Bronchial epithelial cell (primary cell): Measurements from ENCODE around the gene GRIP2. TPM values are rescaled to one million over a fixed set of nuclear protein-coding genes. Genes with fewer than 3 reads are reported as not detected.
A peak's percentile ranks its signal among the peaks of the same experiment; 100 is the strongest.

Experiments used
- DNase-seq: peaks from one replicate; pipeline ENCODE4 v3.0.0-alpha.2; 2010; ENCODE audit warnings: low read depth
- FAIRE-seq: peaks from 2 replicates; lab custom pipeline; 2011; peaks lifted over from hg19 to GRCh38; lab: Jason Lieb, UNC
- H3K27me3 ChIP-seq: 2 replicates; pipeline ENCODE4 v1.5.1; 2011; ENCODE audit warnings: low read length; ENCODE audit not compliant: control insufficient read depth, insufficient read depth
- H3K36me3 ChIP-seq: 2 replicates; pipeline ENCODE4 v1.5.1; 2011; ENCODE audit warnings: low read length; ENCODE audit not compliant: control insufficient read depth, insufficient read depth
- H3K4me3 ChIP-seq: 2 replicates; pipeline ENCODE4 v1.5.1; 2011; ENCODE audit warnings: mild to moderate bottlenecking, low read depth, low read length, control low read depth
- total RNA-seq: library from RNA; depleted of rRNA; stranded (reverse); fragments of >200 nt; gene quantifications from 2 replicates; pipeline ENCODE4 v1.2.1, GENCODE V29; 2014
- TF ChIP-seq, protein P1 (sequence below): IDR thresholded peaks from 2 replicates; pipeline ENCODE4 v1.5.1; 2011; ENCODE audit warnings: mild to moderate bottlenecking, moderate library complexity, low read length, control low read depth, inconsistent platforms; ENCODE audit not compliant: insufficient read depth, severe bottlenecking

GRIP2 gene
- total RNA-seq, 1 donor from 2014 or later, result under 0.01 TPM

DNA sequence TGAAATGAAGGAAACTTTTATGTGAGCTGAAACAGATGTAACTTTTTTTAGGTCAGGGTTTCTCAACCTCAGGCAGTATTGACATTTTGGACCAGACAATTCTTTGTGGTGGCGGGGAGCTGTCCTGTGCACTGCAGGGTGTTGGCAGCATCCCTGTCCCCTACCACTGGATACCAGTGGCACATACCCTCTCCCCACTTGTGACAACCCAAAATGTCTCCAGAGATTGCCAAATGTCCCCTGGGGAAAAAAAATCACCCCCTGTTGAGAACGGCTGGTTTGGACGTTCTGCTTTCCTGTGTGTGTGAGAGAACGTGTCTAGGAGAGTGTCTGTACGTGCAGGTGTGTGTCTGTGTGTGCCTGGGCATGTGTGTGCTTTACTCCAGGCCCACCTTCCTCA, 30.7 kb upstream of the GRIP2 start:
- Histone ChIP-seq H3K4me3 (no peak overlapping the region), H3K27me3 (peaks cover 11% of the 10 kb centered on the region), H3K36me3 (no peaks in the 10 kb centered on the region)
- no peak for FAIRE-seq
- no peak for DNase-seq
- TF ChIP-seq, protein P1, sequence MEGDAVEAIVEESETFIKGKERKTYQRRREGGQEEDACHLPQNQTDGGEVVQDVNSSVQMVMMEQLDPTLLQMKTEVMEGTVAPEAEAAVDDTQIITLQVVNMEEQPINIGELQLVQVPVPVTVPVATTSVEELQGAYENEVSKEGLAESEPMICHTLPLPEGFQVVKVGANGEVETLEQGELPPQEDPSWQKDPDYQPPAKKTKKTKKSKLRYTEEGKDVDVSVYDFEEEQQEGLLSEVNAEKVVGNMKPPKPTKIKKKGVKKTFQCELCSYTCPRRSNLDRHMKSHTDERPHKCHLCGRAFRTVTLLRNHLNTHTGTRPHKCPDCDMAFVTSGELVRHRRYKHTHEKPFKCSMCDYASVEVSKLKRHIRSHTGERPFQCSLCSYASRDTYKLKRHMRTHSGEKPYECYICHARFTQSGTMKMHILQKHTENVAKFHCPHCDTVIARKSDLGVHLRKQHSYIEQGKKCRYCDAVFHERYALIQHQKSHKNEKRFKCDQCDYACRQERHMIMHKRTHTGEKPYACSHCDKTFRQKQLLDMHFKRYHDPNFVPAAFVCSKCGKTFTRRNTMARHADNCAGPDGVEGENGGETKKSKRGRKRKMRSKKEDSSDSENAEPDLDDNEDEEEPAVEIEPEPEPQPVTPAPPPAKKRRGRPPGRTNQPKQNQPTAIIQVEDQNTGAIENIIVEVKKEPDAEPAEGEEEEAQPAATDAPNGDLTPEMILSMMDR, result no peak

DNA sequence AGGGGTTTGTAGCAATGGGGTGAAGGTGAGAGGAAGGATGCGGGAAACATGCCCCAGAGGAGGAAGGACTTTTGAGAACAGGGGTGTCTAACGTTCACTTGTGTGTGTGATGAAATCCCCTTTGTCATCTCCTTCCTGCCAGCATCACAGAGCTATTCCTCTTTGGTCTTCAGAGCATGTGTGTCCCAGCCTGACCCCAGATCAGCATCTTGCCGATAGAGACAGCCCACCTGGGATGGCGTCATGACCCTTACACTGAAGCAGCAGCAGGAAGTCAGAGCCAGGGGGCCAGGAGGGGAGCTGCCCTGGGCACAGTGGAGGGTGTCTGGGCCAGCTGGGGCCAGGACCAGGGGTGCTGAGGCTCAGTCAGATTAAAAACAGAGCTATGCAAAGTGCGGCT, 29.9 kb upstream of the GRIP2 start:
- Histone ChIP-seq H3K4me3 (no peak overlapping the region), H3K36me3 (no peaks in the 10 kb centered on the region), H3K27me3 (peaks cover 12% of the 10 kb centered on the region)
- FAIRE-seq, result peak; percentile 68
- TF ChIP-seq, protein P1, result no peak
- DNase-seq, result no peak

DNA sequence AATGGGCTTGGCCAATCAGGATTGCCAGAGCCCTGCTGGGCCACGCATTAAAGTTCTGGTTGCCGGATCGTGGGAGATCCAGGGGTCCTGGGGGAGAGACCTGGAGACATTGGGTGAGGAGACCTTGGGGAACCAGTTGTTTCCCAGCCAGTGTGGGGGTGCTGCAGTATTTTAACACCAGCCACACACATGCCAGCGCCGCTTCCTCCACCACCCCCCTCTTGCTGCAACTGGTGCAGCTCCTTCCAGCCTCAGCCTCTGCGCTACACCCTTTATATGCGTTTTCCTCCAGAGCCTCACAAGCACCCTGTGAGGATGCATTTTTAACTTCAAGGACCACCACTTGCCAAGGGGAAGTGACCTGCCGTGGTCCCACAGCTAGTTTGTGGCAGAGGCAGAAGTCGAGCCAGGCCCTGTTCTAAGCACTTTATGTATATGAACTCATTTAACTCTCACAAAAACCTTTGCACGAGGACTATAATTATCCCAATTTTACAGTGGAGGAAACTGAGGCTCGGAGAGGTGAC, 29.4 kb upstream of the GRIP2 start:
- DNase-seq (no peak), FAIRE-seq (no peak)
- TF ChIP-seq, protein P1, result no peak

DNA sequence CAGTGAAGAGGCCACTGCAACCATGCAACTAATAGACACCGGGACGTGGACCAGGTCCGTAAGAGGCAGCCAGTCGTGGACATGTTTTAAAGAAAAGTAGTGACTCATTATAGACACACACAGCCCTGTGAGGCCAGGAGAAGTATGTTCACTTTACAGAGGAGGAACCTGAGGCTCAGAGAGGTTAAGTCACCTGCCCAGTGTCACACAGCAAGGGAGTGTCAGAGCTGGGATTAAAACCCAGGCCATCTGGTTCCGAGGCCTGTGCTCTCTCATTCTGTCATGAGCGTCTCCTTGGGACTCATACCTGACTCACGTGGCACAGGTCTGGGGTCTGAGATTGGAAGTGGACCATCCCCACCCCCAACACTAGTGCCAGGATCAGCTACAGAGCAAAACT, 28.1 kb upstream of the GRIP2 start:
- Histone ChIP-seq H3K36me3 (no peaks in the 10 kb centered on the region), H3K4me3 (no peak overlapping the region), H3K27me3 (peaks cover 18% of the 10 kb centered on the region)
- peak; percentile 23 for FAIRE-seq
- DNase-seq, result no peak
- TF ChIP-seq, protein P1, result no peak

More for the DNA sequence above, 29.4 kb upstream of the GRIP2 start:
- Histone ChIP-seq H3K36me3 (no peaks in the 10 kb centered on the region), H3K27me3 (peaks cover 12% of the 10 kb centered on the region), H3K4me3 (no peak overlapping the region)

DNA sequence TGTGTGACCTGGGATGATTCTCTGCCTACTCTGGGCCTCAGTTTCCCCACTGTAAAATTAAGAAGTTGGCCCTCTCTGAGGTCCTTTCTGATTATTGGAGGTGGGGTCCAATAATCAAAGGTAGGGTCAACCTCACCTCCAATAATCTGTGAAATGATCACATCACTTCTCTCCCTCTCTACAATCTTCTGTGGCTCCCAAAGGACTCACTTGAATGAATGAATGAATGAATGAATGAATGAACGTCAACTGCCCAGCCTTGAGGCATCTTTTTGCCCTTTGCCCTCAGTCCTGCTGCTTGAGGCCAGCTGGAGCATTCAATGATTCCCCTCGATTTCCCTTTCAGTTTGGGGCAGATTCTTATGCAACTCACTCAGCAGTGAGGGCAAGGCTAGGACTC, 26.7 kb upstream of the GRIP2 start:
- TF ChIP-seq, protein P1, result no peak
- H3K36me3 ChIP-seq, result no peaks in the 10 kb centered on the region
- no peak for DNase-seq
- FAIRE-seq, result no peak
- H3K27me3 ChIP-seq, result peaks cover 22% of the 10 kb centered on the region
- H3K4me3 ChIP-seq, result no peak overlapping the region
